HuH-7 (cell line): ENCODE results near the gene CH25H.

Experiments used
- DNase-seq: peaks from one replicate; pipeline ENCODE4 v3.0.0; 2011; ENCODE audit warnings: low spot score

CH25H gene

GRCh38 chr10:89233033-89233432 lies 25.9 kb upstream of the CH25H start:
- no peak for DNase-seq

- DNase-seq = no peak
Measured at GRCh38 chr10:89228962-89229361, 21.8 kb upstream of the CH25H start.

- no peak for DNase-seq
Measured at GRCh38 chr10:89228146-89228545, 21.0 kb upstream of the CH25H start.

GRCh38 chr10:89226891-89227290 lies 19.8 kb upstream of the CH25H start:
- no peak for DNase-seq

GRCh38 chr10:89224739-89225443 lies 17.8 kb upstream of the CH25H start:
- no peak for DNase-seq

DNA sequence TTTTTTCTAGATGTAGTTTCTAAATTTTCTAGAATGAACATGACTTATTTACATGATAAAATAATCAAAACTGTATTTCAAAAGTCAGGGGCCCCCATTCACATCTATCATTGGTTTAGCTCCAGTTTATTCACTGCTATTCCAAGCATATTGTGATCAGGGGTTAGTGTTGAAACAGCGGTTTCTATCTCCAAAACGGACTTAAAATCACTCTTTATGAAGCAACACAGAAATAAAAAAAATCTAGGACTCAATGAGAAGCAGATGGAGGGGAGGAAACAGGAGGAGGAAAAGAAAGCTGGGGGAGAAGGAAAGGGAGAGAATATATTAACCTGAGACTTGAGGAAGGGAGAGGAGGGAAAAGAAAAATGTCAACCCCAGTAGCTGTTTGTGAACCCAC lies 14.8 kb upstream of the CH25H start:
- no peak for DNase-seq

GRCh38 chr10:89219513-89220218 lies 12.5 kb upstream of the CH25H start:
- DNase-seq = no peak

DNA sequence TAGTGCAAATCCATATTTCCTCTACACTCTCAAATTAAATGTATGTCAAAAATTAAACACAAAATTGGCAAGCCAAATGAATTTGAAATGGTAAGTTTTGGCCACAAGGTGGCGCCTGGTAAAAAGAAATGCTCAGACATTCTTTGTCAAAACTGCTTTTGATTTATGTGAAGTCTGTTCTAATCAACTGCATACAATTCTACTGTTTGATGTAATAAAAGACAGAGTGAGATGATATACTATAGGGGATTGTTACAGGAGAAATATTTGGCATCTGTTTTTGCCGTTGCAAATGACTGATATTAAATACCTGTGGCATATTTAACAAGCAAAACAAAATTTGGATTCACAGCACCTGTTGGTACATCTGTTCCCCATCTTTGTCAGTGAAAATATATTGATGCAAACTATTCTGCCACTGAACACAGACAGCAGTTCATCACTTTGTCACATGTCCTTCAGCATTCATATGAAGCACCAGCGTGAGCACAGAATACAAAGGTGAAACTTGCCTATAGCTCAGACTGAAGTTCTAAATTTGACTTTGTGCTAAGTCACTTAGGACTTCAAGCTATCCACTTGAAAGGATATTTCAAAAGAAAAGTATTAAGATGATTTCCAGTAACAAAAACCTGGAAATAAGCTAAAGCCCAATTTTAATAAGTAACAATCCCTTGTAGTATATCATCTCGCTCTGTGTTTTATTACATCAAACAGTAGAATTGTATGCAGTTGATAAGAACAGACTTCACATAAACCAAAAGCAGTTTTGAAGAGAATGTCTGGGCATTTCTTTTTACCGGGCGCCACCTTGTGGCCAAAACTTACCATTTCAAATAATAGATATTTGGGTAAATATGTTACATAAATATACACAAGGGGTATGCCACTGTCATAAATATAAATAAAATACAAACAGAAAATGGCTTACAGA lies 10.2 kb upstream of the CH25H start:
- DNase-seq = no peak

DNA sequence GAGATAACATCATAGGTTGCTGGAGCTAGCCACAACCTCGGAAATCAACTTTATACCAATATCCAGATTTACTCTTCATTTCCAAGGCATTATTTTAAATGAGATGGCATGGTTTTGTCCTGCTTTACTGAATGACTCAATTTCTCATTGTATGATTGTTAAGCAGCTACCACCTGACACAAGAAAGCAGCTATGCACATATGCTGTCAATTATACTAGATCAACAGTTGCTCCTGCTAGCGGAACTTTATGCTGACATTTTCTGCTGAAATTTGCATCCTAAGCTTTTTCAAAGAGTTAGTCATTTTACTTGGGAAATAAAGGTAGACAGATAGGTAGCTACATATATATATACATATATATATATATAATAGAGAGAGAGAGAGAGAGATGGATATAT lies 8.9 kb upstream of the CH25H start:
- no peak for DNase-seq

- DNase-seq = no peak
Measured at GRCh38 chr10:89215511-89215910, 8.4 kb upstream of the CH25H start.

- no peak for DNase-seq
Measured at GRCh38 chr10:89214566-89215165, 7.5 kb upstream of the CH25H start.

DNA sequence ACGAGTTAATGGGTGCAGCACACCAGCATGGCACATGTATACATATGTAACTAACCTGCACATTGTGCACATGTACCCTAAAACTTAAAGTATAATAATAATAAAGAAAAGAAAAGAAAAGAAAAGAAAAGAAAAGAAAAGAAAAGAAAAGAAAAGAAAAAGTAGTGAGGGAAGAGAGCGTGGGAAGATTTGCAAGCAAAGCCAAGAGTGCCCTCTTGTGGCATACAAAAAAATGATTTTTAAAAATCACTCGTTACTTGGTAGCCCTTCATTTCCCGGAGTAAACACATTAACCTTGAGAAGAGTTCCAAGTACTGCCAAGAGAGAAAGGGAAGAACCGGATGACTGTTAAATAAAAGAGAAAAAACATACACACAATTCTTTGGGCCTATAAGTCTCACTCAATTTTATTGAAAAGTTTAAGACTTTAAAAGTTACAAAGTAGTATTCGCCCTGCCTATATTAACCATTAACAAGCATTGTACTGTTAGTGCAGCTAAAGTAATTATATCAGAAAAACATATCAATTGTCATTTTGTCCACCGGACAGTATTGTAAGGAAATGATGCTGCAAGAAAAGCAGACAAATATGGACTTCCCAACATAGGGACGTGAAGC lies 6.2 kb upstream of the CH25H start:
- DNase-seq = peak; percentile 28

GRCh38 chr10:89210794-89211425 lies 3.8 kb upstream of the CH25H start:
- DNase-seq = no peak

DNA sequence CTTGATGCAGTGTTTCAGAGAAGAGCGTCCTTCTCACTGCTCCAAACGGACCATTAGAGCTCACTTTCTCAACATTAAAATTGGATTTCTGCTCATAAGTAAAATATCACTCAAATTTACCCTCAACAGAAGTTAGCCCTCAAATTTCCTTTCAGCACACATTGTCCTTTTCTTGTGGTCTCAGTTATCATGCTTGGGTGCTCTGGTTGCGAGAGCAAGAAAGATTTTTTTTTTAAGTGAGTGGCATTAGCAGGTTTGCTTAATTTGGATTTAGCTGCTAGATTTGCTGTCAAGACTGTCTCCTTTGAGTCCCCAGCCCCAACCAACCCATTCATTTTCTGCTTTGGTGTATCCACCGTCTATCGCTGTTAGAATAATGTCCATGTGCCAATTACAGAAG lies 2.6 kb upstream of the CH25H start:
- DNase-seq = no peak

- no peak for DNase-seq
Measured at GRCh38 chr10:89207801-89208551, 859 bp upstream of the CH25H start.

DNA sequence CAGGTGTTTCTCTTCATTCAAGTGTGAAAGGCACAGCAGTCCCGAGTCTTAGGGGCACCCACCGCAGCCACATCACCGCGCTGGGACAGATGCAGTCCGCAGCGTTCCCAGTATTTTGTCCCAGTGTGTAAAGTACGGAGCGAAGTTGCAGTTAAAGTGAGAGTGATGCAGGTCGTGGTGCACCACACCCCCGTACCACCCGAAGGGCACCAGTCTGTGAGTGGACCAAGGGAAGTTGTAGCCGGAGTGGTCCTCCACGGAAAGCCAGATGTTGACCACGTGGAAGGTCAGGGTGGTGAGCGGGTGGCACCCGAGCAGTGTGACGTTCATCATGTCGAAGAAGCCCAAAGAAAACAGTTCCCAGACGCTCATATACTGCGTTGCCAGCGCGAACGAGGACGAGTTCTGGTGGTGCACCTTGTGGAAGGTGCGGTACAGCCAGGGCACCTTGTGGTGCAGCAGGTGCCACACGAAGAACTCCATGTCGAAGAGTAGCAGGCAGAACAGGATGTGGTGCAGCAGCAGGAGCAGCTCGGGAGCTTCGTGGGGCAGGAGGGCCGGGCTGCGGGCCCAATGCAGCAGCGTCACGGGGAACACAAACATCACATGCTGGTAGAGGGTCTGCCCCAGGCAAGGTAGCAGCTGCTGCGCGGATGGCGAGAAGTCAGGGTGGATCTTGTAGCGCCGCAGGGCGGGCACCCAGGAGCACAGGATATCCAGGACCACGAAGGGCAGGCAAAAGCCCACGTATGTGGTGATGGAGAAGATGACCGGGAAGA lies 526 bp downstream of the CH25H start:
- DNase-seq = no peak

DNA sequence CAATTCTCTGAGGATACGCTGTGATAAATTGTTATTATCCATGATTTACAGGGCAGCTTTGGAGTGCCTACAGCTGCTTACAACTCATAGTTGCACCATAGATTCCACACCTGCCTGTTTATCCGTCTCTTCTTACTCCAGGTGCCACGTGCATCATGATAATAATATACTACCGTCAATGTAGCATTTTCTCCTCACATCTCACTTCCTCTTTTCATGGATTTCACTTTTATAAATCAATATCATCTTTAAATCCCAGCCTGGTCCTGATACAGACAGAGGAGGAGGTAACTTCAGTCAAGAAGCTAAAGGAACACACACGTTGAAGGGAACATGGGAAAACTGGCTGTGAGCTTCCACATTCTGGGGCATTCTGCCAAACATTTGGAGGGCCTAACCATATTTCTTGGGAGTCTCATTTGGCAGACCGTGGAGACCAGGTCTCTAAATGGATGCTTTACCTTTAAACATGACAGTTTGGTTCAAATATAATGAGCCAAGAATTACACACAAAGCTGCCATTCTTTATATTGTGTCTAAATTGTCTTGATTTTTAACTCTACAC lies 2.4 kb downstream of the CH25H start:
- DNase-seq = no peak

- DNase-seq = no peak
Measured at GRCh38 chr10:89203237-89203636, 3.9 kb downstream of the CH25H start.

DNA sequence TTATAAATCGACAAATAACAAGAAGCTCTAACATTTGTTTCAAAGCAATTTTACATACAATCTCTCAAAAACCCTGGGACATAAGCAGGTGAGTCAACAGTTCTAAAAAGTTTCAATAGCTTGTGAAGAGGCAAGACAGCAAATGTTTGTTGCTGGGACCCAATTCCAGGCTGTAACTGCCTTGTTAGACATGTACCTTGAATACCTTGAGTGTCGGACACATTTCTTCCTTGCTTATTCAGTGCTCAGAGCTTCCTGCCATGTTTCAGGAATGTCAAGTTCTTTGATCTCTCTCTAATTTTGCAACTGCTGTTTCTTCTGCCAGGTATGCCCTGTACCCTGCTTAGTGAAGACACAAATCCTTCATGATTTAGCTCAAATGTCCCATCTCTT lies 5.1 kb downstream of the CH25H start:
- DNase-seq = no peak
